ENCODE results near the gene CABP4. TPM values are rescaled to one million over a fixed set of nuclear protein-coding genes. Genes with fewer than 3 reads are reported as not detected.

CABP4 gene
- total and polyA plus RNA-seq, 2 donors (not counting 3 experiments of a cell fraction or from before 2014, with no cell fraction given): 2.4 to 5.0 TPM

DNA sequence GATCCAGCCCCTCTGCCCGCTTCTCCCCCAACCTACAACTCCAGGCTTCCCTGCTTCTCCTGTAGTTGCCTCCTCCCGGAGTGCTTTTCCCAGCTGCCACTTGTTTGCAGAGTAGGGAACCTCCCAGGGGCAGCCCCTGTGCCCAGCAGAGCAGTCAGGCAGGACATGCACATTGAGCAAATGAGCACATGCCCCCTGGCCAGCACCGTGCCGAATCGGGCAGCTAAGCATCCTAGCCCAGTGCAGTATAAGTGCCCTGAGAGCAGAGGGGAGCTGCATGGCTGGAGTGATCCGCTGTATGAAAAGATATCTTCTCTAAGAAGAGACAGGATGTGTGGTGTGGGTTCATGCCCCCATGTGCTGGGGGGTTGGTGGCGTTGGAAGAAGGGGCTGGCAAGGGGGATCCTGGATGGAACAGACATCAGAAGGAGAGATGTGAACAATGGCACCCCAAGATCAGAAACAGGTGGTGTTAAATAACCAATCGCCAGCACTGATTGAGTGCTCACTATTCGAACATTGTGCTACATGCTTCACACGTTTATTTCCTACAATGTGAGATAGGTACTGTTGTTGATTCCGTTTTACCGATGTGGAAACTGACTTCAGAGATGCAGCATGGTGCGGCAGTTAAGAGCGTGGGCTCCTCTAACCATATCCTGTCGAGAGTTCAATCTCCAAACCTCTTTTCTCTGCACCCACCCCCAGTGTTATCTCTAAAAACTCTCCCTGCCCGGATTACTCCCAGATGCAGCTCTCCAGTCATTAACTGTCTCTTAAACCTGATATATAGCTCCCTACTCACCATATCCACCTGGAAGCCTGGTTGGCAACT lies 28.9 kb downstream of the CABP4 start:
- Histone ChIP-seq H3K4me1 (ENCODE audit: control insufficient read depth, extremely low read depth, insufficient read depth, low read length) (no peaks in the 10 kb centered on the region), H3K27ac (ENCODE audit: insufficient read depth, low read depth, low read length) (no peak overlapping the region), H3K79me2 (ENCODE audit: control insufficient read depth, insufficient read depth, low read length) (no peaks in the 10 kb centered on the region), H3K4me2 (ENCODE audit: insufficient read depth, low read length) (no peak overlapping the region), H4K20me1 (replicated peaks; ENCODE audit: control insufficient read depth, extremely low read depth, insufficient read depth, low read length) (no peaks in the 10 kb centered on the region), H3K9me1 (replicated peaks; ENCODE audit: control insufficient read depth, extremely low read depth, insufficient read depth, low read length) (no peaks in the 10 kb centered on the region), H3K27me3 (ENCODE audit: control insufficient read depth in 2 of 2, insufficient read depth in 2 of 2, low read length in 2 of 2) (no peaks in the 10 kb centered on the region), H3K9me3 (replicated peaks; ENCODE audit: control insufficient read depth, insufficient read depth, low read length) (no peaks in the 10 kb centered on the region), H3K9ac (replicated peaks; ENCODE audit: extremely low read depth, insufficient read depth, low read length) (no peak overlapping the region), H2AFZ (ENCODE audit: low read depth, low read length) (no peak overlapping the region), H3K4me3 (replicated peaks in 1 of 3; ENCODE audit: insufficient read depth in 1 of 3, low read depth in 1 of 3, low read length in 3 of 3) (no peak overlapping the region), H3K36me3 (ENCODE audit: control insufficient read depth in 2 of 2, extremely low read depth in 1 of 2, insufficient read depth in 2 of 2, low read length in 2 of 2) (peaks cover 0 to 1% of the 10 kb centered on the region in 2 experiments)
- FAIRE-seq: no peak
- no TSS peak for BruUV-seq (replicated peaks)
- CTCF ChIA-PET: no interaction called here
- TF ChIP-seq EZH2 (IDR thresholded peaks at IDR 0.05; ENCODE audit: borderline replicate concordance, low read depth, low read length, severe bottlenecking) (no peak), GATA2 (IDR thresholded peaks at IDR 0.05; ENCODE audit: insufficient read depth, insufficient read length, low read depth, low read length) (no peak), JUN (IDR thresholded peaks at IDR 0.05; ENCODE audit: borderline replicate concordance, insufficient read depth, insufficient read length, low read depth) (no peak), FOS (IDR thresholded peaks at IDR 0.05; ENCODE audit: borderline replicate concordance, insufficient read depth, low read length) (no peak), POLR2A (IDR thresholded peaks at IDR 0.05; ENCODE audit: low read depth, low read length) (no peak), POLR2AphosphoS5 (IDR thresholded peaks at IDR 0.05; ENCODE audit: insufficient read depth, low read depth, low read length) (no peak), MYC (IDR thresholded peaks at IDR 0.05; ENCODE audit: low read depth, low read length) (no peak)
- TF ChIP-seq, protein P1, sequence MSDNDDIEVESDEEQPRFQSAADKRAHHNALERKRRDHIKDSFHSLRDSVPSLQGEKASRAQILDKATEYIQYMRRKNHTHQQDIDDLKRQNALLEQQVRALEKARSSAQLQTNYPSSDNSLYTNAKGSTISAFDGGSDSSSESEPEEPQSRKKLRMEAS (IDR thresholded peaks at IDR 0.05; ENCODE audit: insufficient read depth, insufficient read length): no peak
- TF ChIP-seq, protein P2, sequence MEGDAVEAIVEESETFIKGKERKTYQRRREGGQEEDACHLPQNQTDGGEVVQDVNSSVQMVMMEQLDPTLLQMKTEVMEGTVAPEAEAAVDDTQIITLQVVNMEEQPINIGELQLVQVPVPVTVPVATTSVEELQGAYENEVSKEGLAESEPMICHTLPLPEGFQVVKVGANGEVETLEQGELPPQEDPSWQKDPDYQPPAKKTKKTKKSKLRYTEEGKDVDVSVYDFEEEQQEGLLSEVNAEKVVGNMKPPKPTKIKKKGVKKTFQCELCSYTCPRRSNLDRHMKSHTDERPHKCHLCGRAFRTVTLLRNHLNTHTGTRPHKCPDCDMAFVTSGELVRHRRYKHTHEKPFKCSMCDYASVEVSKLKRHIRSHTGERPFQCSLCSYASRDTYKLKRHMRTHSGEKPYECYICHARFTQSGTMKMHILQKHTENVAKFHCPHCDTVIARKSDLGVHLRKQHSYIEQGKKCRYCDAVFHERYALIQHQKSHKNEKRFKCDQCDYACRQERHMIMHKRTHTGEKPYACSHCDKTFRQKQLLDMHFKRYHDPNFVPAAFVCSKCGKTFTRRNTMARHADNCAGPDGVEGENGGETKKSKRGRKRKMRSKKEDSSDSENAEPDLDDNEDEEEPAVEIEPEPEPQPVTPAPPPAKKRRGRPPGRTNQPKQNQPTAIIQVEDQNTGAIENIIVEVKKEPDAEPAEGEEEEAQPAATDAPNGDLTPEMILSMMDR (IDR thresholded peaks at IDR 0.05; ENCODE audit: extremely low read depth in 1 of 2, insufficient read depth in 1 of 2, low read depth in 1 of 2, low read length in 2 of 2): no peak
- dilution Hi-C loops (cut with MboI; ENCODE audit: extremely low pct_ligation_motif_present, low sequenced_read_pairs) (no loop called here), intact Hi-C loops (cut with micrococcal nuclease) (loop anchor here (1.0 kb wide), 3 partner anchors 15 to 41 kb away; partner anchors contain the start of genes CORO1B and TMEM134)
- no peak for DNase-seq (ENCODE audit: low read depth, low spot score)
- POLR2A ChIA-PET: no interaction called here
